ENCODE data around the gene DMPK. TPM values are rescaled to one million over a fixed set of nuclear protein-coding genes. Genes with fewer than 3 reads are reported as not detected.

The DMPK gene
- total and polyA plus RNA-seq, 5 donors from 2014 or later, result 0.61 to 68.1 (median 1.5) TPM

DNA sequence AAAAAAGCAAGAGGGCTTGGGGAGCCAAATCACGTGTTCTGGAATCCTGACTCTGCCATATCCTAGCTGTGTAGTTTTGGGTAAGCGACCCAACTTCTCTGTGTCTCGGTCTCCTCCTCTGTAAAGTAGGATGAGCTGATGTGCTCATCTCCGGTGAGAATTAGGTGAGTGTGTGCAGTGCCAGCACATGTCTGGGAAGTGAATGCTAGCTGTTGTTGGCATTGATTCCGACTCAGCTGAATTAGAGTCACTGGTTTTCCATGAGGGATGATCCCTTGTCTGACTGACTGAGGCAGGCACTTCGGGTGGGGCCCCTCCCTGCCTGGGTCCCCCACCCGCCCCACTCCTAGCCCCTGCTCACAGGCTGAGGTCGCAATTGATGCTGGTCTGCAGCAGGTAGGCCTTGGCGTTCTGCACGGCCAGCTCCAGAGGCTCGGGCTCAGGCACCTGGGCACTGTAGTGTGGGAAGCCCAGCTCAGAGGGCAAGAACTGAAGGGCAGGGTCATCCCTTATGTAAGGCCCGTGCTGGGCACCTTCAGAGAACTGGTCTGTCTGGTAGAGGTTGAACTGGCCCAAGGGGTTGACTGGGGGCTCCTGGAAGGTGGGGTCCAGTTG, 32.0 kb upstream of the DMPK start:
- no peak for ATAC-seq (ENCODE audit: low read depth in 2 of 2)
- Histone ChIP-seq H3K4me3 (ENCODE audit: low read depth, low read length) (no peak overlapping the region), H3K9me3 (ENCODE audit: control insufficient read depth in 2 of 2, low read length in 2 of 2) (no peaks in the 10 kb centered on the region), H3K36me3 (ENCODE audit: control insufficient read depth, insufficient read depth, low read length) (no peaks in the 10 kb centered on the region), H3K27me3 (ENCODE audit: control insufficient read depth, insufficient read depth, low read length) (no peaks in the 10 kb centered on the region), H3K27ac (ENCODE audit: insufficient read depth, low read length, poor library complexity, severe bottlenecking) (no peak overlapping the region), H3K4me1 (ENCODE audit: control insufficient read depth, insufficient read depth, low read length, poor library complexity, severe bottlenecking) (peaks cover 18% of the 10 kb centered on the region)
- Mint-ChIP-seq H3K4me3 (no peak overlapping the region), H3K4me1 (peaks cover 0 to 12% (median 3%) of the 10 kb centered on the region in 4 donors), H3K9me3 (no peaks in the 10 kb centered on the region), H3K36me3 (no peaks in the 10 kb centered on the region), H3K27me3 (no peaks in the 10 kb centered on the region), H3K27ac (no peak overlapping the region)
- DNase-seq, result no peak

DNA sequence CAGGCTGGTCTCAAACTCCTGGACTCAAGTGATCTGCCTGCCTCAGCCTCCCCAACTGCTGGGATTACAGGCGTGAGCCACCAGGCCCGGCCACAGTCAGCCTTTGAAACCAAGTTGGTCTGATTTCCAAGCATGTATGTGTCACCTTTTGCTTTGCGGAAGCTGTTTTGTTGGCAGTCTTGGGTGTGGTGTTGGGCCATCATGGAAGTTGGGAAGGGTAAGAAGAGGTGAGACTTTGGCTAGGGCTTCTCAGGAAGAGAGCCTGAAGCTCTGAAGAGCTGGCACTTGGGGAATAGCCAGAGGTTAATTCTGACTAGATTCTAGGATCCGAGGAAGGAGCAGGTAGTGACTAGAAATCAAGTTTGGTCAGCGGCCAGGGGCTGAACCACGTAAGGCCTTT, 30.0 kb upstream of the DMPK start:
- H3K27me3 Mint-ChIP-seq, result no peaks in the 10 kb centered on the region
- H3K27ac Mint-ChIP-seq, result no peak overlapping the region

DNA sequence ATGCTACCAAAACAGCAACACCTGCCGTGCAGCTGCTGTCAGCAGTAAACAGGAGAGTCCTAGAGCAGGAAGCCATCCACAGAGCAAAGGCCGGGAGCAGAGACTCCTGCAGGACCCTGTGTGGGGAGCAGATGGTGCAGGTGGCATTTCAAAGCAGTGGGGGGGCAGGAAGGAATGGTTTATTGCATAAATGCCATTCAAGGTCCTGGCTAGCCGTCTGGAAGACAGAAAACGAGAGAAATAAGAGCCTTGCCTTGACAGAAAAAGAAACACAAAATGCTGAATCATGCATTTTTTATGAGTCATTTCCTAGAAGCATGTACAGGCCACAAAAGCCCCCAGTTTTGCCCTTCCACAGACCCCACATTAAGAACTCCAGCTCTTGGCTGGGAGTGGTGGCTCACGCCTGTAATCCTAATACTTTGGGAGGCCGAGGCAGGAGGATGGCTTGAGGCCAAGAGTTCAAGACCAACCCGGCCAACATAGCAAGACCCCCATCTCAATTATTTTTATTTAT, 27.4 kb upstream of the DMPK start:
- H3K27ac Mint-ChIP-seq, result peak overlapping the region in 1 of 3 donors; percentile 92
- no peak for ATAC-seq (ENCODE audit: low read depth in 2 of 2)

More for the DNA sequence above, 30.0 kb upstream of the DMPK start:
- Mint-ChIP-seq H3K9me3 (no peaks in the 10 kb centered on the region), H3K4me3 (no peak overlapping the region), H3K36me3 (no peaks in the 10 kb centered on the region), H3K4me1 (peaks cover 0 to 12% (median 2%) of the 10 kb centered on the region in 4 donors)
- Histone ChIP-seq H3K4me1 (ENCODE audit: control insufficient read depth, insufficient read depth, low read length, poor library complexity, severe bottlenecking) (peaks cover 18% of the 10 kb centered on the region), H3K27me3 (ENCODE audit: control insufficient read depth, insufficient read depth, low read length) (no peaks in the 10 kb centered on the region), H3K9me3 (ENCODE audit: control insufficient read depth in 2 of 2, low read length in 2 of 2) (no peaks in the 10 kb centered on the region), H3K27ac (ENCODE audit: insufficient read depth, low read length, poor library complexity, severe bottlenecking) (no peak overlapping the region), H3K4me3 (ENCODE audit: low read depth, low read length) (no peak overlapping the region), H3K36me3 (ENCODE audit: control insufficient read depth, insufficient read depth, low read length) (no peaks in the 10 kb centered on the region)
- DNase-seq (no peak), ATAC-seq (ENCODE audit: low read depth in 2 of 2) (no peak)

DNA sequence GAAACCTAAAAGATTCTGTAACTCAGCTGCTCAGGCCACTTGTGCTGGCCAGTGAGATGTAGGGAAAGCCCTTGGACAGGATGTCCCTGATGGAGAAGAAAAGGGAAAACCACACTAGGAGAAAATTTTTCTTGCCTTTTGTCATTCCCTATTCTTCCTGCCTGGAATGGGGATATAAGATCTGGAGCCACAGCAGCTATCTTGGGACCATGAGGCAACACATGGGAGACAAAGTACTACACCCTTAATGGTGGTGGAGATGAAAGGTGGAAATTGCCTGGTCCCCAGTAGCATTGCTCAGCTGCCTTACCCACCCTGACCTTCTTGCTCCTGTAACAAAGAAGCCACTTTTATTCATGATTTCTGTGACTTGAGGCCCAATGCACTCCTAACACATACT, 23.4 kb upstream of the DMPK start:
- Mint-ChIP-seq H3K4me1 (peaks cover 0 to 7% (median 2%) of the 10 kb centered on the region in 4 donors), H3K27ac (peak overlapping the region in 1 of 3 donors; percentile 49), H3K9me3 (no peaks in the 10 kb centered on the region), H3K36me3 (no peaks in the 10 kb centered on the region), H3K4me3 (no peak overlapping the region), H3K27me3 (no peaks in the 10 kb centered on the region)
- no peaks in the 10 kb centered on the region for H3K4me1 ChIP-seq (ENCODE audit: control insufficient read depth, insufficient read depth, low read length, poor library complexity, severe bottlenecking)
- H3K4me3 ChIP-seq (ENCODE audit: low read depth, low read length), result no peak overlapping the region
- no peak overlapping the region for H3K27ac ChIP-seq (ENCODE audit: insufficient read depth, low read length, poor library complexity, severe bottlenecking)
- no peaks in the 10 kb centered on the region for H3K9me3 ChIP-seq (ENCODE audit: control insufficient read depth in 2 of 2, low read length in 2 of 2)
- DNase-seq (no peak), ATAC-seq (ENCODE audit: low read depth in 2 of 2) (no peak)
- H3K27me3 ChIP-seq (ENCODE audit: control insufficient read depth, insufficient read depth, low read length), result no peaks in the 10 kb centered on the region
- H3K36me3 ChIP-seq (ENCODE audit: control insufficient read depth, insufficient read depth, low read length), result no peaks in the 10 kb centered on the region

More for the DNA sequence above, 27.4 kb upstream of the DMPK start:
- Mint-ChIP-seq H3K27me3 (no peaks in the 10 kb centered on the region), H3K9me3 (no peaks in the 10 kb centered on the region), H3K4me3 (no peak overlapping the region), H3K4me1 (peaks cover 0 to 7% (median 2%) of the 10 kb centered on the region in 4 donors), H3K36me3 (no peaks in the 10 kb centered on the region)
- H3K27ac ChIP-seq (ENCODE audit: insufficient read depth, low read length, poor library complexity, severe bottlenecking), result no peak overlapping the region
- H3K36me3 ChIP-seq (ENCODE audit: control insufficient read depth, insufficient read depth, low read length), result no peaks in the 10 kb centered on the region
- no peak overlapping the region for H3K4me3 ChIP-seq (ENCODE audit: low read depth, low read length)
- H3K4me1 ChIP-seq (ENCODE audit: control insufficient read depth, insufficient read depth, low read length, poor library complexity, severe bottlenecking), result no peaks in the 10 kb centered on the region
- H3K9me3 ChIP-seq (ENCODE audit: control insufficient read depth in 2 of 2, low read length in 2 of 2), result no peaks in the 10 kb centered on the region
- peak in 1 of 3 donors; percentile 34 for DNase-seq
- H3K27me3 ChIP-seq (ENCODE audit: control insufficient read depth, insufficient read depth, low read length), result no peaks in the 10 kb centered on the region

DNA sequence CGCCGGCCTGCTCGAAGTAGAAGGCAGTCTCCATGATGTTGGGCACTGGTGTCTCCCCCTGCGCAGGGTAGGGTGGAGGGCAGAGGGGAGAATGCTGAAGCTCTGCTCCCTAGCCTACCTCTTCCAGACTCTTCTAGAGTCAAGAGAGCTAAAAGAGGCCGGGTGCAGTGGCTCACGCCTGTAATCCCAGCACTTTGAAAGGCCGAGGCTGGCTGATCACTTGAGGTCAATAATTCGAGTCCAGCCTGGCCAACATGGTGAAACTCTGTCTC, 22.6 kb upstream of the DMPK start:
- DNase-seq, result no peak
- Mint-ChIP-seq H3K4me1 (peaks cover 0 to 7% (median 2%) of the 10 kb centered on the region in 4 donors), H3K36me3 (no peaks in the 10 kb centered on the region), H3K27me3 (no peaks in the 10 kb centered on the region), H3K27ac (no peak overlapping the region), H3K4me3 (no peak overlapping the region), H3K9me3 (no peaks in the 10 kb centered on the region)
- ATAC-seq (ENCODE audit: low read depth in 2 of 2), result no peak
- no peak overlapping the region for H3K27ac ChIP-seq (ENCODE audit: insufficient read depth, low read length, poor library complexity, severe bottlenecking)
- H3K36me3 ChIP-seq (ENCODE audit: control insufficient read depth, insufficient read depth, low read length), result no peaks in the 10 kb centered on the region
- no peaks in the 10 kb centered on the region for H3K9me3 ChIP-seq (ENCODE audit: control insufficient read depth in 2 of 2, low read length in 2 of 2)
- H3K4me3 ChIP-seq (ENCODE audit: low read depth, low read length), result no peak overlapping the region
- H3K27me3 ChIP-seq (ENCODE audit: control insufficient read depth, insufficient read depth, low read length), result no peaks in the 10 kb centered on the region
- no peaks in the 10 kb centered on the region for H3K4me1 ChIP-seq (ENCODE audit: control insufficient read depth, insufficient read depth, low read length, poor library complexity, severe bottlenecking)

DNA sequence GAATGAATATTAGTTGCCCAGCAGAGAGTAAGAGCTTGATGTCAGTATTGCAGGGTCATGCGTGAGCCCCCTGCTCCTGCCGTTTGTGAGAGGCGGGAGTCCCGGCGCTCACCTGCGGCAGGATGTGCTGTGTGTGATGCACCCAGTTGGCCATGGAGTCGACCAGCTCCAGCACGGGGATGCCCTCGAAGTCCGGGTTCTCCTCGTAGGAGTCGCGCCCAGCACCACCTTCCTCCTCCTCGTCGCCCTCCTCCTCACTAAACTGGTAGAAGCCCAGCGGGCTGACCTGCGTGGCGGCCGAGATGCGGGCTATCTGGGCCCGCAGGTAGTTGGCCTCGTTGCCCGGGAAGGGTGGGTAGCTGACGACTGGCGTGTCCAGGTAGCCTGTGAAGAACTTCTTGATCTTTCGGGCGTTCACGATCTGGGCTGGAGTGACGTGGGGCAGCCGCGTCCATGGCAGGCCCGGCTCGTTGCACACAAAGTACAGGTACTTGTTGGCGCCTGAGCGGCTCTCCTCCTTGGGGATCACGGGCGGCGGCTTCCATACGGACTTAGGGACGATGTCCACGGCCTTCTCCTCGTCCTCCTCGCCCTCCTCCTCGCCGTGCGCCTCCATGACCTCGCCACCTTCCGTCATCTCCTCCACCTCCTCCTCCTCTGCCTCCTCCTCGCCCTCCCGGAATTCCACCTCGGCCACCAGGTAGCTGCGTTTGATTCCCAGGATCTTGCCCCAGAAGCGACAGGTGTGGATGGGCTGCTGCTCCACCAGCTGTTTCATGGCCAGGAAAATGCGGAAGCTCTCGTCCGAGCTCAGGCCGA, 22.1 kb upstream of the DMPK start:
- ATAC-seq (ENCODE audit: low read depth in 2 of 2) (no peak), DNase-seq (no peak)
- H3K36me3 Mint-ChIP-seq, result no peaks in the 10 kb centered on the region
- no peak overlapping the region for H3K27ac Mint-ChIP-seq
- no peaks in the 10 kb centered on the region for H3K27me3 Mint-ChIP-seq
- H3K4me1 Mint-ChIP-seq, result peaks cover 0 to 7% (median under 1%) of the 10 kb centered on the region in 4 donors
- no peaks in the 10 kb centered on the region for H3K9me3 Mint-ChIP-seq
- Histone ChIP-seq H3K4me3 (ENCODE audit: low read depth, low read length) (no peak overlapping the region), H3K27me3 (ENCODE audit: control insufficient read depth, insufficient read depth, low read length) (no peaks in the 10 kb centered on the region), H3K4me1 (ENCODE audit: control insufficient read depth, insufficient read depth, low read length, poor library complexity, severe bottlenecking) (no peaks in the 10 kb centered on the region), H3K9me3 (ENCODE audit: control insufficient read depth in 2 of 2, low read length in 2 of 2) (no peaks in the 10 kb centered on the region), H3K27ac (ENCODE audit: insufficient read depth, low read length, poor library complexity, severe bottlenecking) (no peak overlapping the region), H3K36me3 (ENCODE audit: control insufficient read depth, insufficient read depth, low read length) (no peaks in the 10 kb centered on the region)
- no peak overlapping the region for H3K4me3 Mint-ChIP-seq

DNA sequence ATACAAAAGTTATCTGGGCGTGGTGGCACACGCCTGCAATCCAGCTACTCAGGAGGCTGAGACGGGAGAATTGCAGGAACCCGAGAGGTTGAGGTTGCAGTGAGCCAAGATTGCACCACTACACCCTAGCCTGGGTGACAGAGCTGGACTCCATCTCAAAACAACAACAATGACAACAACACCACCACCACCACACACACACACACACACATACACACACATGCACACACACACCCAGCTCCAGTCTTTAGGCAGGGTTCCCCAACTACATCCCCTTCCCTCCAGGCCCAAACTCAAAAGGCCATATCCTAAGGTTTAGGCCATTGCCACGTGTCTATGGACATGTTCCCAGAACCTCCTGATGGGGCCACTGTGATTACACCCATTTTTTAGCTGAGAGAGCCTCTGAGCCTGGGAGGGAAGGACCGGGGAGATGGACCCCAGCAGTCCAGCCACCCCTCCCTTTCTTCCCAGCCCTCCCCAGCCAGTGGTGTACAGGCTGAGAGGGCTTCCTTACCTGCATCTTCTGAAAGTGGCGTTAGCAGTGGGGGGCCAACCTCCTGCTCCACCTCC, 19.4 kb upstream of the DMPK start:
- no peaks in the 10 kb centered on the region for H3K36me3 Mint-ChIP-seq
- H3K4me1 Mint-ChIP-seq, result peaks cover 0 to 7% (median 5%) of the 10 kb centered on the region in 4 donors
- H3K9me3 ChIP-seq (ENCODE audit: control insufficient read depth in 2 of 2, low read length in 2 of 2), result no peaks in the 10 kb centered on the region
- ATAC-seq (ENCODE audit: low read depth in 2 of 2) (no peak), DNase-seq (no peak)
- H3K4me1 ChIP-seq (ENCODE audit: control insufficient read depth, insufficient read depth, low read length, poor library complexity, severe bottlenecking), result no peaks in the 10 kb centered on the region
- peaks cover 6% of the 10 kb centered on the region for H3K27me3 Mint-ChIP-seq
- no peak overlapping the region for H3K4me3 ChIP-seq (ENCODE audit: low read depth, low read length)
- no peak overlapping the region for H3K27ac ChIP-seq (ENCODE audit: insufficient read depth, low read length, poor library complexity, severe bottlenecking)
- no peaks in the 10 kb centered on the region for H3K36me3 ChIP-seq (ENCODE audit: control insufficient read depth, insufficient read depth, low read length)
- H3K27ac Mint-ChIP-seq, result no peak overlapping the region
- peaks cover 0 to 1% (median 0%) of the 10 kb centered on the region in 7 donors for H3K9me3 Mint-ChIP-seq
- no peak overlapping the region for H3K4me3 Mint-ChIP-seq
- H3K27me3 ChIP-seq (ENCODE audit: control insufficient read depth, insufficient read depth, low read length), result no peaks in the 10 kb centered on the region
